ENCODE results near the gene TMEFF2.

GRCh38 chr2:192123847-192124246 lies 70.9 kb downstream of the TMEFF2 start:
- TF ChIP-seq POLR2AphosphoS5 (IDR thresholded peaks at IDR 0.05; ENCODE audit: low read depth, low read length) (no peak), TAF1 (IDR thresholded peaks at IDR 0.05; ENCODE audit: low read depth, low read length) (no peak), POLR2A (IDR thresholded peaks at IDR 0.05; ENCODE audit: low read depth, low read length) (no peak)

Data from GM12891 (cell line).